K562 (cell line): ENCODE results near the gene FOS. TPM values are rescaled to one million over a fixed set of nuclear protein-coding genes. Genes with fewer than 3 reads are reported as not detected.

Source experiments
- CSDE1 ChIP-seq, 2 experiments: fragments of 450-650 bp; IDR thresholded peaks; 2 replicates each; pipeline ENCODE4 v1.6.1; 2016; ENCODE audit warnings: mild to moderate bottlenecking in 1 of 2
- DIDO1 ChIP-seq: fragments of 450-650 bp; IDR thresholded peaks from 2 replicates; pipeline ENCODE4 v1.6.1; 2016; ENCODE audit warnings: low read depth, missing biosample characterization, missing genetic modification characterization
- GTF2A2 ChIP-seq: IDR thresholded peaks from 2 replicates; pipeline ENCODE4 v1.6.1; 2016; ENCODE audit warnings: mild to moderate bottlenecking, missing genetic modification characterization, missing compliant biosample characterization
- KLF1 ChIP-seq: fragments of 450-650 bp; IDR thresholded peaks from 2 replicates; pipeline ENCODE4 v1.6.1; 2016; ENCODE audit warnings: missing genetic modification characterization, missing compliant biosample characterization
- KLF6 ChIP-seq: fragments of 250-450 bp; sonication (Bioruptor Pico); IDR thresholded peaks from 2 replicates; pipeline ENCODE4 v1.4.0; 2020; ENCODE audit warnings: mild to moderate bottlenecking, moderate library complexity, borderline replicate concordance
- MCM5 ChIP-seq: fragments of 450-650 bp; IDR thresholded peaks from 2 replicates; pipeline ENCODE4 v1.6.1; 2016; ENCODE audit warnings: low read depth
- MED1 ChIP-seq: sonication (generic); formaldehyde crosslinking; IDR thresholded peaks from 2 replicates; pipeline ENCODE4 v1.8.1; 2023; ENCODE audit warnings: missing genetic modification reagents, borderline replicate concordance
- PPARD ChIP-seq: fragments of 250-450 bp; sonication (Bioruptor Pico); IDR thresholded peaks from 2 replicates; pipeline ENCODE4 v1.8.0; 2022; ENCODE audit warnings: inconsistent platforms, mild to moderate bottlenecking, moderate library complexity
- RBBP5 ChIP-seq: fragments of 200-600 bp; sonication (generic); IDR thresholded peaks from 2 replicates; pipeline ENCODE4 v1.6.1; 2012; ENCODE audit warnings: borderline replicate concordance, mild to moderate bottlenecking, low read length, control low read depth, inconsistent platforms; ENCODE audit not compliant: insufficient read depth, poor library complexity, severe bottlenecking
- RBM22 ChIP-seq: fragments of 200-400 bp; formaldehyde crosslinking; IDR thresholded peaks from 2 replicates; pipeline ENCODE4 v1.6.1; 2018; ENCODE audit warnings: low read length, low read depth; ENCODE audit not compliant: poor library complexity, severe bottlenecking
- ZFP30 ChIP-seq: fragments of 250-450 bp; sonication (Bioruptor Pico); IDR thresholded peaks from 2 replicates; pipeline ENCODE4 v1.8.0; 2022; ENCODE audit warnings: moderate library complexity, mild to moderate bottlenecking, inconsistent platforms, borderline replicate concordance
- polyA plus RNA-seq, 8 experiments: library from polyadenylated mRNA; depleted of rRNA in 4 of 8; stranded (reverse) in 5 of 8; unstranded in 3 of 8; fragments of >200 nt; fragmentation: Nextera tagmentation in 2 of 8; fragmentation: Illumina TruSeq in 1 of 8; extraction: Ambion mirVana in 2 of 8; extraction: Trizol in 1 of 8; gene quantifications; 2 replicates each; pipeline versions ENCODE4 v1.2.1 to v1.2.3, GENCODE V29; 2011 to 2014; ENCODE audit warnings: inconsistent platforms in 1 of 8, missing spikeins in 1 of 8
- total RNA-seq, 7 experiments: library from RNA; depleted of rRNA in 6 of 7; stranded (reverse); fragments of >200 nt in 6 of 7; fragmentation: Illumina TruSeq in 2 of 7; extraction: Trizol in 2 of 7; gene quantifications; 2 replicates each; pipeline versions ENCODE4 v1.2.1 to v1.2.3, GENCODE V29; 2011 to 2021; ENCODE audit warnings: low replicate concordance in 1 of 7
- TF ChIP-seq, protein P1 (sequence below): fragments of 200-800 bp; sonication (Bioruptor generic); IDR thresholded peaks from 2 replicates; pipeline ENCODE4 v1.6.1; 2016; ENCODE audit warnings: missing genetic modification characterization, missing compliant biosample characterization
- TF ChIP-seq, protein P2 (sequence below): sonication (generic); formaldehyde crosslinking; IDR thresholded peaks from 2 replicates; pipeline ENCODE4 v1.5.0; 2020; ENCODE audit warnings: missing genetic modification reagents
- TF ChIP-seq, protein P3 (sequence below): fragments of 250-450 bp; sonication (Bioruptor Pico); IDR thresholded peaks from 2 replicates; pipeline ENCODE4 v1.6.1; 2021; ENCODE audit warnings: mild to moderate bottlenecking
- TF ChIP-seq, protein P4 (sequence below): fragments of 250-450 bp; sonication (Bioruptor Pico); IDR thresholded peaks from 2 replicates; pipeline ENCODE4 v1.8.0; 2022; ENCODE audit warnings: inconsistent platforms, mild to moderate bottlenecking, moderate library complexity, borderline replicate concordance

Gene FOS
- total and polyA plus RNA-seq, 9 of the 15 experiments (the other 6 are each of a cell fraction or from before 2014, with no cell fraction given), result 0.54 to 13.8 (median 8.9) TPM

DNA sequence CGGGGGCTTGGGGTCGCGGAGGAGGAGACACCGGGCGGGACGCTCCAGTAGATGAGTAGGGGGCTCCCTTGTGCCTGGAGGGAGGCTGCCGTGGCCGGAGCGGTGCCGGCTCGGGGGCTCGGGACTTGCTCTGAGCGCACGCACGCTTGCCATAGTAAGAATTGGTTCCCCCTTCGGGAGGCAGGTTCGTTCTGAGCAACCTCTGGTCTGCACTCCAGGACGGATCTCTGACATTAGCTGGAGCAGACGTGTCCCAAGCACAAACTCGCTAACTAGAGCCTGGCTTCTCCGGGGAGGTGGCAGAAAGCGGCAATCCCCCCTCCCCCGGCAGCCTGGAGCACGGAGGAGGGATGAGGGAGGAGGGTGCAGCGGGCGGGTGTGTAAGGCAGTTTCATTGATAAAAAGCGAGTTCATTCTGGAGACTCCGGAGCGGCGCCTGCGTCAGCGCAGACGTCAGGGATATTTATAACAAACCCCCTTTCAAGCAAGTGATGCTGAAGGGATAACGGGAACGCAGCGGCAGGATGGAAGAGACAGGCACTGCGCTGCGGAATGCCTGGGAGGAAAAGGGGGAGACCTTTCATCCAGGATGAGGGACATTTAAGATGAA is 630 bp downstream of the FOS start (continued):
- TF ChIP-seq, protein P1, sequence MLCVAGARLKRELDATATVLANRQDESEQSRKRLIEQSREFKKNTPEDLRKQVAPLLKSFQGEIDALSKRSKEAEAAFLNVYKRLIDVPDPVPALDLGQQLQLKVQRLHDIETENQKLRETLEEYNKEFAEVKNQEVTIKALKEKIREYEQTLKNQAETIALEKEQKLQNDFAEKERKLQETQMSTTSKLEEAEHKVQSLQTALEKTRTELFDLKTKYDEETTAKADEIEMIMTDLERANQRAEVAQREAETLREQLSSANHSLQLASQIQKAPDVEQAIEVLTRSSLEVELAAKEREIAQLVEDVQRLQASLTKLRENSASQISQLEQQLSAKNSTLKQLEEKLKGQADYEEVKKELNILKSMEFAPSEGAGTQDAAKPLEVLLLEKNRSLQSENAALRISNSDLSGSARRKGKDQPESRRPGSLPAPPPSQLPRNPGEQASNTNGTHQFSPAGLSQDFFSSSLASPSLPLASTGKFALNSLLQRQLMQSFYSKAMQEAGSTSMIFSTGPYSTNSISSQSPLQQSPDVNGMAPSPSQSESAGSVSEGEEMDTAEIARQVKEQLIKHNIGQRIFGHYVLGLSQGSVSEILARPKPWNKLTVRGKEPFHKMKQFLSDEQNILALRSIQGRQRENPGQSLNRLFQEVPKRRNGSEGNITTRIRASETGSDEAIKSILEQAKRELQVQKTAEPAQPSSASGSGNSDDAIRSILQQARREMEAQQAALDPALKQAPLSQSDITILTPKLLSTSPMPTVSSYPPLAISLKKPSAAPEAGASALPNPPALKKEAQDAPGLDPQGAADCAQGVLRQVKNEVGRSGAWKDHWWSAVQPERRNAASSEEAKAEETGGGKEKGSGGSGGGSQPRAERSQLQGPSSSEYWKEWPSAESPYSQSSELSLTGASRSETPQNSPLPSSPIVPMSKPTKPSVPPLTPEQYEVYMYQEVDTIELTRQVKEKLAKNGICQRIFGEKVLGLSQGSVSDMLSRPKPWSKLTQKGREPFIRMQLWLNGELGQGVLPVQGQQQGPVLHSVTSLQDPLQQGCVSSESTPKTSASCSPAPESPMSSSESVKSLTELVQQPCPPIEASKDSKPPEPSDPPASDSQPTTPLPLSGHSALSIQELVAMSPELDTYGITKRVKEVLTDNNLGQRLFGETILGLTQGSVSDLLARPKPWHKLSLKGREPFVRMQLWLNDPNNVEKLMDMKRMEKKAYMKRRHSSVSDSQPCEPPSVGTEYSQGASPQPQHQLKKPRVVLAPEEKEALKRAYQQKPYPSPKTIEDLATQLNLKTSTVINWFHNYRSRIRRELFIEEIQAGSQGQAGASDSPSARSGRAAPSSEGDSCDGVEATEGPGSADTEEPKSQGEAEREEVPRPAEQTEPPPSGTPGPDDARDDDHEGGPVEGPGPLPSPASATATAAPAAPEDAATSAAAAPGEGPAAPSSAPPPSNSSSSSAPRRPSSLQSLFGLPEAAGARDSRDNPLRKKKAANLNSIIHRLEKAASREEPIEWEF (CRISPR knock-in tag), result no peak
- TF ChIP-seq ZFP30 (CRISPR knock-in tag) (no peak), KLF1 (no peak), RBBP5 (no peak), PPARD (CRISPR knock-in tag) (no peak), CSDE1 (IDR thresholded peaks at IDR 0.05) (no peak), GTF2A2 (tag) (no peak), RBM22 (no peak), MCM5 (no peak), MED1 (CRISPR knock-in tag) (no peak), DIDO1 (no peak), KLF6 (CRISPR knock-in tag) (no peak)
- TF ChIP-seq, protein P2, sequence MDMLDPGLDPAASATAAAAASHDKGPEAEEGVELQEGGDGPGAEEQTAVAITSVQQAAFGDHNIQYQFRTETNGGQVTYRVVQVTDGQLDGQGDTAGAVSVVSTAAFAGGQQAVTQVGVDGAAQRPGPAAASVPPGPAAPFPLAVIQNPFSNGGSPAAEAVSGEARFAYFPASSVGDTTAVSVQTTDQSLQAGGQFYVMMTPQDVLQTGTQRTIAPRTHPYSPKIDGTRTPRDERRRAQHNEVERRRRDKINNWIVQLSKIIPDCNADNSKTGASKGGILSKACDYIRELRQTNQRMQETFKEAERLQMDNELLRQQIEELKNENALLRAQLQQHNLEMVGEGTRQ (CRISPR knock-in tag), result no peak
- TF ChIP-seq, protein P3, sequence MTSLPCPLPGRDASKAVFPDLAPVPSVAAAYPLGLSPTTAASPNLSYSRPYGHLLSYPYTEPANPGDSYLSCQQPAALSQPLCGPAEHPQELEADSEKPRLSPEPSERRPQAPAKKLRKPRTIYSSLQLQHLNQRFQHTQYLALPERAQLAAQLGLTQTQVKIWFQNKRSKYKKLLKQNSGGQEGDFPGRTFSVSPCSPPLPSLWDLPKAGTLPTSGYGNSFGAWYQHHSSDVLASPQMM (CRISPR knock-in tag), result no peak
- TF ChIP-seq, protein P4, sequence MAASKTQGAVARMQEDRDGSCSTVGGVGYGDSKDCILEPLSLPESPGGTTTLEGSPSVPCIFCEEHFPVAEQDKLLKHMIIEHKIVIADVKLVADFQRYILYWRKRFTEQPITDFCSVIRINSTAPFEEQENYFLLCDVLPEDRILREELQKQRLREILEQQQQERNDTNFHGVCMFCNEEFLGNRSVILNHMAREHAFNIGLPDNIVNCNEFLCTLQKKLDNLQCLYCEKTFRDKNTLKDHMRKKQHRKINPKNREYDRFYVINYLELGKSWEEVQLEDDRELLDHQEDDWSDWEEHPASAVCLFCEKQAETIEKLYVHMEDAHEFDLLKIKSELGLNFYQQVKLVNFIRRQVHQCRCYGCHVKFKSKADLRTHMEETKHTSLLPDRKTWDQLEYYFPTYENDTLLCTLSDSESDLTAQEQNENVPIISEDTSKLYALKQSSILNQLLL (CRISPR knock-in tag), result no peak
